ENCODE data around the gene SPRED1.
"Not testable (repeated sequence)": the region's sequence is repeated elsewhere in the genome, so short reads cannot be mapped to it uniquely, and the experiment has no call there.

Gene SPRED1

GRCh38 chr15:38229705-38230310 lies 22.8 kb upstream of the SPRED1 start:
- DNase-seq, result no peak
- intact Hi-C loops (cut with DNase I), result no loop called here

- no peak for DNase-seq
- intact Hi-C loops (cut with DNase I), result no loop called here
These were observed 21.2 kb upstream of the SPRED1 start for GRCh38 chr15:38231436-38231835.

- intact Hi-C loops (cut with DNase I); DNase-seq: not testable (repeated sequence)
These were observed 15.6 kb upstream of the SPRED1 start for GRCh38 chr15:38237021-38237420.

GRCh38 chr15:38238311-38238710 lies 14.3 kb upstream of the SPRED1 start:
- no peak for DNase-seq
- intact Hi-C loops (cut with DNase I), result no loop called here

- DNase-seq, result no peak
- intact Hi-C loops (cut with DNase I), result no loop called here
These were observed 10.6 kb upstream of the SPRED1 start for GRCh38 chr15:38242055-38242454.

GRCh38 chr15:38243278-38244055 lies 9.2 kb upstream of the SPRED1 start:
- intact Hi-C loops (cut with DNase I), result no loop called here
- DNase-seq, result no peak

- intact Hi-C loops (cut with DNase I), result no loop called here
- DNase-seq, result no peak
These were observed 5.3 kb upstream of the SPRED1 start for GRCh38 chr15:38247336-38247735.

- no peak for DNase-seq
- intact Hi-C loops (cut with DNase I), result loop anchor here (5.0 kb wide), 3 partner anchors 49 to 256 kb away; no protein-coding TSS in a partner anchor
These were observed 730 bp downstream of the SPRED1 start for GRCh38 chr15:38253351-38253781.

GRCh38 chr15:38254051-38254883 lies 1.6 kb downstream of the SPRED1 start:
- peak in 6 of 10 donors; percentile 29 to 91 (median 41) for DNase-seq
- intact Hi-C loops (cut with DNase I), result loop anchor here (5.0 kb wide), 3 partner anchors 48 to 257 kb away; no protein-coding TSS in a partner anchor

- intact Hi-C loops (cut with DNase I), result no loop called here
- no peak for DNase-seq
These were observed 3.1 kb downstream of the SPRED1 start for GRCh38 chr15:38255690-38256089.

GRCh38 chr15:38257676-38258075 lies 5.0 kb downstream of the SPRED1 start:
- no peak for DNase-seq
- intact Hi-C loops (cut with DNase I), result no loop called here

GRCh38 chr15:38259134-38259533 lies 6.5 kb downstream of the SPRED1 start:
- intact Hi-C loops (cut with DNase I), result no loop called here
- DNase-seq, result no peak

- DNase-seq, result no peak
- intact Hi-C loops (cut with DNase I), result no loop called here
These were observed 7.4 kb downstream of the SPRED1 start for GRCh38 chr15:38260077-38260476.

- intact Hi-C loops (cut with DNase I), result no loop called here
- DNase-seq, result no peak
These were observed 10.6 kb downstream of the SPRED1 start for GRCh38 chr15:38263251-38263650.

- intact Hi-C loops (cut with DNase I), result no loop called here
These were observed 11.4 kb downstream of the SPRED1 start for GRCh38 chr15:38263996-38264395.

GRCh38 chr15:38266247-38266986 lies 13.8 kb downstream of the SPRED1 start:
- intact Hi-C loops (cut with DNase I), result no loop called here
- DNase-seq, result peak in 2 of 10 donors; percentile 58 to 70

More at GRCh38 chr15:38263996-38264395, 11.4 kb downstream of the SPRED1 start:
- DNase-seq, result no peak

- intact Hi-C loops (cut with DNase I), result no loop called here
- DNase-seq, result no peak
These were observed 14.9 kb downstream of the SPRED1 start for GRCh38 chr15:38267421-38268022.

GRCh38 chr15:38271144-38271543 lies 18.5 kb downstream of the SPRED1 start:
- intact Hi-C loops (cut with DNase I), result no loop called here
- DNase-seq, result no peak

GRCh38 chr15:38271895-38272294 lies 19.3 kb downstream of the SPRED1 start:
- DNase-seq, result no peak
- intact Hi-C loops (cut with DNase I), result no loop called here

- DNase-seq, result peak in 1 of 10 donors; percentile 42
- intact Hi-C loops (cut with DNase I), result not testable (repeated sequence)
These were observed 19.8 kb downstream of the SPRED1 start for GRCh38 chr15:38272431-38272830.

All from posterior cingulate gyrus (tissue), 11 donors.